T follicular helper cell (primary cell): ENCODE results near the gene NLGN1.
"Not testable (repeated sequence)": the region's sequence is repeated elsewhere in the genome, so short reads cannot be mapped to it uniquely, and the experiment has no call there.

Experiments used
- DNase-seq: peaks from one replicate; pipeline ENCODE4 v3.0.0-alpha.2; 2020; ENCODE audit warnings: low read depth
- total RNA-seq, 2 experiments: gene quantifications; one replicate each; lab custom pipeline; 2026; lab: John Stamatoyannopoulos, UW

Gene NLGN1
- total RNA-seq = 0 reads per million in 2 experiments

DNA sequence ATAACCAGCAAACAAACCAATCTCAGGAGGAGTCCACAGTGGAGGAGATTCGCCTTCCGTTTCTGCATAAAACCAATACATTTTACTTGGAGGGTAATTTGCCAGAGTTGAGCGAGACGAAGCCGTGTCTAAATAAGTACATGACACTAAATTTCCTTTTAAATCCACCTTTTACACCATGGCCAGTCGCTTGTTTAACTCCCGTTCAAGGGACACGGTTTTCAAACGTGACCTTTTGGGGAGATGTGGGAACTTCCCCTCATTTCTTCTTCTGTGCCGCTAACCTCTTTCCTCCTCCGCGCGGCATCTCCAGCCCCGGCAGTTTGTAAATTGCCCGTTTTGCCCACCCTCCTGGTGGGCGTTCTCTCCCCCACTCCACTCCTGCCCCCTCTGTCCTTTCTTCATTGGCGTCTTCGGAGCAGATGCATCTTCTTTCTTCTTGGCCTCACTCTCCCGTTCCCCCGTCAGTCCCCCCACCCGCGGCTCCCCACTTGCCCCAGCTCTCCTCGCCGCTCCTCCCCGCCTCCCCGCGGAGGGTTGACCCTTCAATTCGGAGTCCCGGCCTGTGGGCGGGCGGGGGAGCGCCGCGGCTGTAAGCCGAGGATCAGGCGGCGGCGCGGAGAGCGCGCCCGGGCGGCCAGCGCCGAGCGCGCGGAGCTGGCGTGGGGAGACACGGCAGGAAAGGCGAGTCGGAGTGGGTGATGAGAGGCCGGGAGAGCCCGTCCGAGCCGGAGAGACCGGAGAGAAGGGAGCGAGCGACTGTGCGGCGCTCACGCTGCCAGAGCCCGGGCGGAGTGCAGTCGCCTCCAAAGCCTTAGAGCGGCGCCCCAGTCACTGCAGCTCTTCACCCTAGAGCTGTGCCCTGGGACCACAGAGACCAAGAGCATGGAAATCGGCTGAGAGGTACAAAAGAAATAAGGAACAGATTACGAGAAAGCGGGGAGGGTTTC lies at the start of gene NLGN1:
Gene NLGN1, plus strand, starts transcription at position 584 of the 950 bp plus-strand sequence.
- no peak for DNase-seq

DNA sequence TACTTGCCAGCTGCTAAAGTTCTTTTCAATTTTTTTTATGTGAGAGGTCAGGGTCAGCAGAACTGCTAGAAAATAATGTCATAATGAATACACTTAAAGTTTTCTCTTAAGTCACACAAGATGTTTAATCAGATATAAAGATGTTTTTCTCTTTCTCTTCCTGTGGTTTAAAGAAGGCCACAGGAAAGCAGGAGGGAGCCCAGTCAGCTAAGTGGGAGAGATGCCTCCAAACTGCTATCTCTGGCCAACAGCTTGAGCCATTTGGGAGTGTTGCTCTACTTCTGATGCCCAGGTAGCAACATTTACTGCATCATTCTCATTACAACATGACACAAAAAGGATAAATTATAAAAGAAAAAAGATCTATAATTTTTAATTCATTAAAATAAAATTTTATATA lies 45.7 kb upstream of the NLGN1 start:
- DNase-seq = no peak

DNA sequence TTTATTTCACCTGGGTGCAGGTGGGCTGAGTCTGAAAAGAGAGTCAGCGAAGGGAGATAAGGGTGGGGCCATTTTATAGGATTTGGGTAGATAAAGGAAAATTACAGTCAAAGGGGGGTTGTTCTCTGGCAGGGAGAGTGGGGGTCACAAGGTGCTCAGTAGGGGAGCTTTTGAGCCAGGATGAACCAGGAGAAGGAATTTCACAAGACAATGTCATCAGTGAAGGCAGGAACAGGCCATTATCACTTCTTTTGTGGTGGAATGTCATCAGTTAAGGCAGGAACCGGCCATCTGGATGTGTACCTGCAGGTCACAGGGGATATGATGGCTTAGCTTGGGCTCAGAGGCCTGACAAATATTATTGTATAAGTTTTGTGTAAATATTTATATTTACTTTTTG lies 44.4 kb upstream of the NLGN1 start:
- DNase-seq = not testable (repeated sequence)

DNA sequence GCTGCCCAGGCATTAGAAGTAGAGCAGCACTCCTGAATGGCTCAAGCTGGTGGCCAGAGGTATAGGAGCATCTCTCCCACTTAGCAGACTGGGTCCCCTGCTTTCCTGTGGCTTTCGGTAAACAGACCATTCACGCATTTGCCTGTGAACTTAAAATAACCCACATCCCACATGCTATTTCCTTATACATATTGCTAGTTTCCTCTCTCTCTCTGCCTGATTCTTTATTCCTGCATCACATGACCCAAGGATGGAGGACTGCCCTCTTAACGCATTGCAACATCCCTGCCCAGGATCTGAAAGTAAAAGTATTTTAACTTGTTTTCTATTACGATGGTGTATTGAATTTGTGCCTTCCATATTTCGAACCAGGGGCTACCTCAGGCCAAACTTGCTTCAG lies 43.4 kb upstream of the NLGN1 start:
- no peak for DNase-seq

DNA sequence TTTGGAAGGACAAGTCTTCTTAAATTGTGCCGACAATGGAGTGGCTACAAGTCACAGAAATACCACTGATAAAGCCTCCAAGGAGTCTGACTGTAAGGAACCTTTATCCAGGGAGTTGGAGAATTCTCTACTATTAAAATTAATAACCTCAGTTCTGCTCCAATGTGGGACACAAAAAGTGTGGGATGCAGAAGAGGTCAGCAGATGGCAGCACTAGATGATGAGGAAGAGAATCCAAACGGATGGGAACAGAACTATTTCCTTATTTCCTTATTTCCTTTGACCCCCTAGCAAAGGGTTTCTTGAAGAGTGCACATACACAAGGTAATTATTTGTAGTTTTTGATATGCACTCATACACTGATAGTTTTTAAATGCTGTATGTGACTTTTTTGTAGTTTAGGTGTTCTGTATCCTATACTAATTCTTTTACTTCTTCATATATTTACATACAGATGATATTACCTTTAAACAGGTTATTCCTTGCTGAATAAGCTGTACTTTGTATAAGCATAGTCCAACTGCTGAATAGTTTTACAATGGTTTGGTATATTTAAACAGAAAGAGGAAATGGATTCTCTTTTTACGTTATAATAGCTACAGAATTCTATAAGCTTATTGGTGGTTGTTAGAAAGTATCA lies 25.6 kb upstream of the NLGN1 start:
- DNase-seq = no peak

DNA sequence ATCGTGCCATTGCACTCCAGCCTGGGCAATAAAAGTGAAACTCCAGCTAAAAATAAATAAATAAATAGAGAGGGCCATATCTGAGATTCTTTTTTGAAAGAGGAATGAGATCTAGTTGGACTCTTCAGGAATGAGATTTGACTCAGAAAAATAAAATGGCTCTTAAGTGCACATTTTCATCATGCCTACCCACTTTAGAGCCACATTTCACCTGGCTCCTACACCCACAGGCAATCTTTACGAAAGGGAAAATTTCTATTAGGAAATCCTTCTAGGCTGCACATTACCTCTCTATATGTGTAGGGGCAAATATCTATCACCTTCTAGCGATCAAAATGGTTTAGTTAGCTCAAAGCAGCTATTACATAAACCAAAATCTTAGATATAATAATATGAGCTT lies 16.9 kb upstream of the NLGN1 start:
- DNase-seq = no peak

DNA sequence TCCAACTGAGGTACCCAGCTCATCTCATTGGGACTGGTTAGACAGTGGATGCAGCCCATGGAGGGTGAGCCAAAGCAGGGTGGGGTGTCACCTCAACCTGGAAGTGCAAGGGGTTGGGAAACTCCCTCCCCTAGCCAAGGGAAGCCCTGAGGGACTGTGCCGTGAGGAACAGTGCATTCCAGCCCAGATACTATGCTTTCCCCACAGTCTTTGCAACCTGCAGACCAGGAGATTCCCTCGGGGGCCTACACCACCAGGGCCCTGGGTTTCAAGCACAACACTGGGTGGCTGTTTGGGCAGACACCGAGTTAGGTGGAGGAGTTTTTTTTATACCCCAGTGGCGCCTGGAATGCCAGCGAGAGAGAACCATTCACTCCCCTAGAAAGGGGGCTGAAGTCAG lies 15.6 kb upstream of the NLGN1 start:
- DNase-seq = not testable (repeated sequence)

DNA sequence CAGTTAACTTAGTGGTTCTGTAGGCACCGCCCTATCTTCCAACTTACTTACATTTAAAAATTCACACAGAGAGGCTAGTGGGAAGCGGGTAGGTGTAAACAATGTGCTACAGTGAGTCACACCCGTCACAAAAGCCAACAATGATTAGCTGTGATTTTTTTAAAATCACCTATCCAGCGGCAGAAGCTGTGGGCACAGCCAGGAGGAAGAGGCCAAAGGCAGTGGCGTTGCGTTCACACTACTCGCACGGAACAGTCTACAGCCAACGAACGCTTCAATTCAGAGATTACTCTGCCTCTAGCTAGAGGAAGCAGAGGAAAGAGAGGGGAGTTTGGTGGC lies 2.5 kb upstream of the NLGN1 start:
- DNase-seq = no peak

DNA sequence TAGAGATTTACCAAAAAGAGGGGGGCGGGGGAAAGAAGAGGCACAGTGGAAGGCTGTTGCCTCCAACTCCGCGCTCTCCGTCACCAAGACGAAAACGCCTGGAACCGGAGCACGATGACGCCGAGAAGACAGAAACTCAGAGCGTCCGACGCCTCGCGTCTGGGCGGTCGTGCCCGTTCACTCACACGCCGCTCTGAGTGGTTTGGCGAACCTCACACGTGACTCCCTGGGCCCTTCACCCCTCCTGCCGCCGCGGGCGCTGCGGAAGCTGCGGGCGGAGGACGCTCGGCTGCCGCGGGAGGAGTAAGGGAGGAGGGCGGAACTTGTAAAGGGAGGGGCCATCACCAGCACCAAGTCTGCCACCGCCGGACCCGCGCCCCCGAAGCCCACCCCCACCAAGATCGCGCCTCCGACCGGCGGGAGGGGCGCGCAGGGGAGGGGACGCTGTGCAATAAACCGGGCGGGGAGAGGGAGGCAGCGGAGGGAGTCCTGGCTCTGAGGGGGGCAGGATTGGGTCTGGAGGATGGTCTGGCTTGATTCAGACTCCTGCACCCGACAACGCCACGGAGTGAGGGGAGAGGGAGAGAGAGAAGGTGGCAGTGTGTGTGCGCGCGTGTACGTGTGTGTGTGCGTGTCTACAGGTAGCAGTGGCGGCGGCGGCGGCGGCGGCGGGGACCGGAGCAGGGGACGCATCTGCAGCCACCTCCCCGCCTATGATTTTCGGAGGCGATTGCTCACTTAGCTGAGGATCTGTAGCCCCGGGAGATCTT lies 1.9 kb upstream of the NLGN1 start:
- DNase-seq = no peak

DNA sequence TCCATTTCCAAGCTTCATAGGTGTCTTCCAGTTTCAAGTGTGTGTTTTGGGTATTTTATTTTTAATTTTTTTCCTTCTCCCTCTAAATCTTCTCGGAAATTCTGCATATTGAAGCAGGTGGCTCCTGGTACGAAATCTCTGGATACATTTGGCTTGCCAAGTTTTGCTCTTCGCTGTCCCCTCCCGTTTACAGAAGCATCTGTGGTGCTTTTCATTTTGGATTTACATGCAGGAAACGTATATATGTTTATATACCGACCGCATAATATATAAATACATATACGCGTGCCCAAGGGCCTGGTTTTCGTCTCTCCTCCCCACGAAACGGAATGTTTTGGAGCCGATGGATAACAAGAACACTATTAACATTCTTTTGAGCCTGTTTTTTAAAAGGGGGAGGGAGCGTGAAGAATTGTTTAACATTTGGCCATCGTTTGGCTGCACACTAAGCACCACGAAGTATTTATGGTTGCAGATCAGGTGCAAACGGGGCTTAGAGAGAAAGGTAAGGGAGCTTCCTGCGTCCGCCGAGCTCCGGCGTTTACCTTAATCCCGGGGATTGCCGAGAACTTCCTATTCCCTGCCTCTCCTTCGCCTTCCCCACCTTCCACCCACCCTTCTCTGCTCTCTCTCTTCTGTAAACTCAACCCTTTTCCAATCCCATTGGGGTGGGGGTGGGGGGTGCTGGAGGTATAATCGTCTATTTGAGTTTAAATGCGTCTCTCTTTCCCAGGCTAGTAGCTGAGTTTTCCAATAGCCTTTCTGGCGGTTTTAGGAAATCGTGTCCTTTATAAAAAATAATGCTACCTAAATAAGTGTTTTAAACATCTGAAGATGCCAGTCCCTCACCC lies 1.1 kb upstream of the NLGN1 start:
- DNase-seq = no peak

DNA sequence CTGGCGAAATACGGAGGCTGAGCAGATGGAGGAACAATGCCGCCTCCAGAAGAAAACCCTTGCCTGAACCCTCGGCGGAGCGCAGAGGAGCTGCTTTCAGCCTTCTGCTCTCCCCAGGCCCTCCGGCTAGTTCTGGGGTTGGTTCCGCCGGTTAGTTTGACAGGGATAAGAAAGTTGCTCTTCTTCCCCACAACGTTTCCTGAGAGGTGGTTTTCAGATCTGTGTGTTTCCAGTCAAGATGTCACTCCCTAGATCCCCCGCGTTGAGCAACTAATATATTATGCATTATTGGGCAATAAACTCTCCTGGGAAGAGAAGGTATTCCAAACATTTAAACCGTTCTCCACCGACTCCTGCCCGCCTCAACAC lies 551 bp downstream of the NLGN1 start:
- no peak for DNase-seq

DNA sequence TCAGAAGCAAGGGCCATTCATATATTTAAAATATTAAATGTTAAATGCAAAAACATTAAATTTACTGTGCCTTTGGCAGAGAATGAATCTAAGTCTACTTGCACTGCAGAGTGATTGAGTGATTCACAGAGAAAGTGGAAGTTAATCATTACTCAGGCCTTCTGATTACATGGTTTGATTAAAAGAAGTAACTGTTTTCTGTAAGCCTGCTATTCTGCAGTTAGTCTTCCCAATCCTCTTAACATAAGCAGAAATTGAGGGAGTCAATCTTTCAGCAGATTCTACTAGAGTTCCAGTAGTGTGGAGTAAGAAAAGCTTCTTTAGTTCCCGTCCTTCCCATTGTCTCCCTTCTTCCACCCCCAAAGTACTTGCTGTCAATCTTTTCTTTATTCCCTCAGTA lies 1.5 kb downstream of the NLGN1 start:
- no peak for DNase-seq

DNA sequence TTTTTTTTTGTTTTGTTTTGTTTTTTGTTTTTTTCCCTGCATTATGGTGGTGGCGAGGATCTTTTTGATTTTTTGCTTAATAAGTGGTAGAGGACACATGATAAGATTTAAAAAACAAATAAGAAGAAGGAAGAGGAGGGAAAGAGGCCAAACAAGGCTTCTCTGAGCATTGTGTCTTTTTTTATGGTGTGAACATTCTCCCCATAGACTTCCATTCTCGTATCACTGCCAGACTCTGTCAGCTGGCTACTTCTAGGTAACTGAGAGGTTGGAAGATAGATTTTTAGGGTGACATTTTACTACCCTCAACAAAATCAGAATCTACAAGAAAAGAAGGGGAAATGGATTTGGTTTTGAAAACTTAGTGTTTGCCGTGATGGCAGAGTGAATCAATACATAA lies 3.8 kb downstream of the NLGN1 start:
- DNase-seq = no peak

DNA sequence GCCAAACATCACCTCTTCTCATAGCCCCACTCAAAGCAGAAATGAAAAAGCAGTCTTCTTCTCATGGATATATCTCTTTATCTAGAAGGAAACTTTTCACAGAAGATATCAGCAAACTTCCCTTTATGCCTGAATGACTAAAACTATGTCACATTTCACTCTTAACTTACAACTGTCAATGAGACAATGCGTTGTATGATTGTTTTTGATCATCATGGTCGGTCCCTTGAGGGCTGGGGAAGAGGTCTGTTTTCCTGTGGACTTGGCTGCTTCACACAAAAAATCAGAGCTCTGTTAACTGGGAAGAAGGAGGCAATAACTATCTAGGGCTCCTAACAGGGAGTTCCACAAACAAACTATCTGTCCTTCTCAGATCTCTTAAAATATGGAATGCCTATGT lies 5.1 kb downstream of the NLGN1 start:
- DNase-seq = no peak

DNA sequence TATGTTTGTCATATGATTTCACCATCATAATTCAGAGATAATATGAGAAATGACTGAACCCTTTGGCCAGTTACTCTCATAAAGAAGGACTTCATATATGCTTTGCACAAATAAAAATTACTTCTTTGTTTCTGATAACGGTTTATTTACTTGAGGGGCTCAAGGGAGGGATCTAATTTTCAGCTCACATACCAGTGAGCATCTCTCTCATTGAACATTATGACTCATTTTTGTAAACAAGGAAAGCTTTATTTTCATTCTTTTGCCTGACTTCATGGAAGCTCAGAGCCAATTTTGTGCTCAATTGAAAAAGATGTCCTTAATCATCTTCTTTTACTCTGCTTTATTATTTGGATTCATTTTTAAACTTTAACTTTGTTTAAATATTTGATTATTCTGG lies 5.8 kb downstream of the NLGN1 start:
- DNase-seq = no peak

DNA sequence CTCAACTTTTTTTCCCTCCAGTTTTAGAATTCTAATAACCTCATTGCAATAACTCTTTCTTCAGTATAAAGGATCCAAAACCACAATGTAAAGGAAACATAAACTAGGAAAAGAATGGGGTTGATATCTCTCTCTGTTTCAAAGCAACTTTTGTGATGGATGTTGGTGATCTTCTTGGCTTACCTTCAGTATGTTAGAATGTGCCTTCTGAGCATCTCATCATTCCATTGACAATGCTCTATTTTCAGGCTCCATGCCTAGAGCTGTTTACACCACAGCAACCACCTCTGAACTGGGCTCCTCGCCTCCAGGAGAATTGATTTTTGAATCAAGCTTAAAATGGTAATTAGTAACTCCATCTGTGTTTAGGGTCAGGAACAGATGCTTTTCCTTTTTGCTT lies 6.6 kb downstream of the NLGN1 start:
- DNase-seq = no peak

DNA sequence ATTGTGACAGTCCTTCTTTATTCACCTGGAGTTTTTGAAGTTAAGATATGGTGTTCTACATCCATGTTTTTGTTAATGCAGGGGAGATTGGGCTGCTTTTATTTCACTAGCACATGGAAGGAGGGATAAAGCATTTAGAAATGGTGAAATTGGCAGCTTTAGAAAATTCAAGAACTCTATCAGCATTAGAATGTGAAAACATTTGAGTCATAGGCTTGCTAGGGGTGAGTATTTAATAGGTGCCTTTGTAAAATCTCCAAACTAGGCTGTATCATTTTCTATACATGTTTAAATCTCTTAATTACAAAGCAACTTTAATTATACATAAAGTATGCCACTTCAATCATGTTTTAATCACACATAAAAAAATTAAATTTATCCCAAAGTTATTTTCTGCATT lies 12.9 kb downstream of the NLGN1 start:
- no peak for DNase-seq

DNA sequence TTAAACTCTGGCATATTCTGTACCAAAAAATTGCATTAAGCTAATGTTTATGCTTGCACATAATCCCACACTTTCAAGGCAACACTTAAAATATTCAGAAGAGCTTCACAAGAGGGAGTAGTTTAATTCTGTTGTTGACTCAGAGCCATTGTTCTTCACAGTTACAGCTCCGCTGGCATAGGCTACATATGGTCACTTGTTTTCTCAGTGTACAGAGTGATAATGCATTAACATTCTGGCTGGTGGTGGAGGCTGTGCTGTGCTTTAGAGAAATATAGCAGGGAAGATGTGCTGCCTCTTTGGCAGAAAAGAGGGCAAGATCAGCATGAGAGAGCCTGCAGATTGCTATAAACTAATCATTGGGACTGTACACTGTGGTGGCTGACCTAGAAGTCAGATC lies 13.3 kb downstream of the NLGN1 start:
- DNase-seq = no peak

DNA sequence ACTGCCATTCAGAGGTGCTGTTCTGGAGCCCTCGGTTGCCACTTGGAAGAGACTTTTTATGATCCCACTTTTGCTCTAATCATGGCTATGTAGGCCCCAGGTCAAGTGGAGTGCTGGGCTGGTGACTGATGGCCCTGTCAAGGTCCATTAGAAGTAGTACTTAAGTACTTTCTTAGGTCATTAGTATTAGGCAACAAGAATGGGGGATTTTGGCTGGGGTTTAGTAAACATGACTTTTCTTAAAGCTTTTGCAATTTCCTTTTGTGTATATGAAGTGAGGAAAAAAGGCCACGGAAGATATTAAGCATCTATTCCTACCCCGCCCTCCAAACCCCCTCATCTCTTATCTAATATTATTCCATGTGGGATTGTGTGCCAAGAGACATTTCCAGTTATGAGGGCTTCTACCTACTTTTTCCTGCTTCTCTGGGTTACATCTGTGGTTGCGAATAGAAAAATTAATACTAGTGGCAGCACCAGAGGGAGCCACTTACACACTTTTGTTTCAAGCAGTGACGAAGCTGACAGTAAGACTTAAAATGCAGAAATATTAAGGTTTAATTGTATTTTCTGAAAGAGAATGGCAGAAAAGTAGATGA lies 13.9 kb downstream of the NLGN1 start:
- no peak for DNase-seq

DNA sequence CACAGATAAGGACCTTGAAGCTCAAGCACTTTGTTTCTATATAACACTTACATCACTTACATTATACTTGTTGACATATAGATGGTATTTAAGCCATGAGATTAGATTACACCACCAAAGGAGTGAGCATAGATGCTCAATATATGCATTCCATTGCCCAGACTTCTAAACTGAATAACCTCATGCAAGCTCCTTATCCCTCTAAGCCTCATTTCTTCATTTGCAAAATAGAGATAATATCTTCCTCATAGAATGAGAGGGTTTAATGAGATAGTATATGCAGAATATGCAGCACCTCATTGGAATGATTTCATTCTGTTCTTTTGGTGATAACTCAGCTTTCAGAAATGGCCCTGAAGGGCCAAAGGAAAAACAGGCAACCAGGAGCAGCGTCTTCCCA lies 18.5 kb downstream of the NLGN1 start:
- DNase-seq = no peak

DNA sequence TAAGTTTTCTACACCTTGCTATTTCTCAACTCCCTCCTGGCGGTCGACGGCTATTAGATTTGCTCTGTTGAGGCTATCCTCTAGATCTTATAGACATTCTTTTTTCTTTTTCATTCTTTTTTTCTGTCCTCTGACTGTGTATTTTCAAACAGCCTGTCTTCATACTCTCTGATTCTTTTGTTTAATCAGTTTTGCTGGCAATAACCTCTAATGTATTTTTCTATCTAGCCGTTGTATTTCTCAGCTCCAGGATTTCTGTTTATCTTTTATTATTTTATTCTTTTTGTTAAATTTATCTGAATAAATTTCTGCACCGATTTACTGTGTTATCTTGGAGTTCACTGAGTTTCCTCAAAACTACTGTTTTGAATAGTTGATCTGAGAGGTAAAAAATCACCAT lies 31.5 kb downstream of the NLGN1 start:
- DNase-seq = no peak

DNA sequence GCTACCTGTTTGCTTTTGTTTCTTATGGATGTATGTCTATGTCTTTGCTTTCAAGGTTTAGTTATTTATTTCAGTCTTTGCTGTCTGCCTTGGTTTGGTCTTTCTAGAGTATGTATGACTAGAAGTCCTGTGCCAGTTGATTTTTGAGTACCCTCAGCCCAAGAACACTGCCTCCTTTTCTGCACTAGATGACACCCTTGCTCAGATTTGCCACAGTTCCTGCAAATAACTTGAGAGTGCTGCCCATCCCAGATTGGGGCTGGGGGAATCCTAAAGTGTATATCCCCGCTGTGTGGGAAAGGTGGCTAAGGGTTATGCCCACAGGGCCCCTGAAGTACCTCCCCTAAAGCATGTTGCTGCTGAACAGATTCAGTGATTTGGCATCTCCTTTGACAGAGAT lies 32.0 kb downstream of the NLGN1 start:
- DNase-seq = no peak
